ENCODE measurements around the gene INHBE.
"Not testable (repeated sequence)": the region's sequence is repeated elsewhere in the genome, so short reads cannot be mapped to it uniquely, and the experiment has no call there.

Gene INHBE

GRCh38 chr12:57496822-57497221 lies 41.7 kb downstream of the INHBE start:
- DNase-seq (ENCODE audit: low read depth, low spot score): no peak

- no peak for DNase-seq (ENCODE audit: low read depth, low spot score)
Measured at GRCh38 chr12:57497223-57498131, 42.4 kb downstream of the INHBE start.

- no peak for DNase-seq (ENCODE audit: low read depth, low spot score)
Measured at GRCh38 chr12:57498132-57498502, 43.0 kb downstream of the INHBE start.

- no peak for DNase-seq (ENCODE audit: low read depth, low spot score)
Measured at GRCh38 chr12:57498571-57498970, 43.5 kb downstream of the INHBE start.

- DNase-seq (ENCODE audit: low read depth, low spot score): no peak
Measured at GRCh38 chr12:57500213-57500612, 45.1 kb downstream of the INHBE start.

GRCh38 chr12:57502311-57502969 lies 47.3 kb downstream of the INHBE start:
- not testable (repeated sequence) for DNase-seq (ENCODE audit: low read depth, low spot score)

- DNase-seq (ENCODE audit: low read depth, low spot score): not testable (repeated sequence)
Measured at GRCh38 chr12:57506541-57506940, 51.4 kb downstream of the INHBE start.

All from activated naive CD8-positive, alpha-beta T cell treated with anti-CD3 and anti-CD28 coated beads, Interleukin-2, amount 50 U/mL, for 16 hours (primary cell).